Measurements from ENCODE around the gene ORM1.

The ORM1 gene

DNA sequence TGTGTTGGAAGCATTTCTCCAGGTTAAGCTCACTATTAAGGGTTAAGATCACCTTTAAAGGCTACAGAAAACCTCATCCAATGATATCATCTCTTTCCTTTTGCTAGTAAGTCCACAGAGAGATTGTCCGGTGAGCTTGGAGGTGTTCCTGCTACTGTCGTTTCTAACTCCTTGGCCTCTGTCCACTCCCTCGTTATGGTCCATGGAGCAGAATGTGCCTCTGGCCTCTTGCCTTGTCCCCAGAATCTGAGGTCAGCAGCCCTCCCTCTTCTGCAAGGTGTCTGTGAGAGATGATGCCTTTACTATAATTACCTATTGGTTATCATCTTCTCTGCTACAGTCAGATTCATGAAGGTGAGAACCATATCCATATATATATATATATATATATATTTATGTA, 21.8 kb downstream of the ORM1 start:
- no peak for DNase-seq

DNA sequence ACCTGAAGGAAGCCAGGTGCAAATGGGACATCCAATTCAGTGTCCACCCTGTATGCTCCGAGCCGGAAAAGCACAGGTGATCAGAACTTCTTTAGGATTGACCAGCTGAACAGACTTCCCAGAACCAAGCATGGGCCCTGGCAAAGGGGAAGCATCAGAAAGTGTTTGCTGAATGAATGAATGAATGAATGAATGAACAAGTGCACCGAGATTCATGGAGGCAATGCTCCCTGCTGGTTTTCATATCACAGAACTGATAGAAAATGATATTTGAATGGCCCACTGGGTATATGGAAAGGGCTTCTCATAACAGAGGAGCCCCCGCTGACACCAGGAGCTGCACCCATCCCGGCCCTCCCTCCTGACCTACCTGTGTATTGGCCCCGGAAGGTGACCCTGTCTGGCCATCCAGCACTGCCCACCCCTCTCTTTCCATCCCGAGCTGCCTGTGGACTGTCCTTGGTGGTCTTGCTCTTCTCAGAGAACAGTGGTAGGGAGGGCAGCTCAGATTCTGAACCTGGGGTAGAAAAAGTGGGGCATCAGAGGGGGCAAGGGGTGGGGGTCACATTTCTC, 22.7 kb downstream of the ORM1 start:
- DNase-seq = no peak

DNA sequence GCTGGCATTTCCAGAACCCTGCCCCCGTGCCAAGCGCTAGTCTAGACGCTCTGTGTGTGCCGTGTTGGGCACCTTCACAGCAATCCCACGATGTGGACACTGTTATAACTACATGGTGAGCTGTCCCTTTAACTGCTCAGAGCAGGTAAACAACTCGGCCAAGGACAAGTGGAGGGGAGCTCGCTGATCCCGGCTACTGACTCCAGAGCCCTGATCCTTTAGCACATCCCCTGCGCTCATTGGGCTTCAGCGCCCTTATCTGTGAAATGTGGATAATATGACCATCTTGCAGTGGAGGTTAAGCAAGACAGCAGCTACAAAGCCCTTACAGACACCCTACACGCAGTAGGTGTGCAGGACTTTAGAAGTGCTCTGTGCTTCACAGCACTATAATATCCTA, 23.2 kb downstream of the ORM1 start:
- DNase-seq = no peak

DNA sequence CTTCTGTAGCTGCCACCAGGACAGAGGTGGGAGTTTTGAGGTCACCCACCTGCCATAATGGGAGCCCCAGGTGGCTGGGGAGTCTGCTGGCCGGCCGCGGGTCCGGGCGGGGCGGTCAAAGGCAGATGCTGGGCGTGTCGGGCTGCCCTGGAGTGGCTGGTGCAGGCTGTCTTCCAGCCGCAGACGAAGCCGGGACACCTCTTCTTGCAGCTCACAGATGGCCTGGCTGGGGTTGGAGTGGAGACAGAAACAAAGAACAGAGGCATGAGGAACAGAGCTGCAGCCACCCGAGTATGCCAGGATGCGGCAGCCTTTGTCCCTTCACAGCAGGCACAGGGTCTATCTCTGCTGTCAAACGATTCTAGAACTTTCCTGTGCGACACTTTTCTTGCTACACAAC, 24.8 kb downstream of the ORM1 start:
- no peak for DNase-seq

DNA sequence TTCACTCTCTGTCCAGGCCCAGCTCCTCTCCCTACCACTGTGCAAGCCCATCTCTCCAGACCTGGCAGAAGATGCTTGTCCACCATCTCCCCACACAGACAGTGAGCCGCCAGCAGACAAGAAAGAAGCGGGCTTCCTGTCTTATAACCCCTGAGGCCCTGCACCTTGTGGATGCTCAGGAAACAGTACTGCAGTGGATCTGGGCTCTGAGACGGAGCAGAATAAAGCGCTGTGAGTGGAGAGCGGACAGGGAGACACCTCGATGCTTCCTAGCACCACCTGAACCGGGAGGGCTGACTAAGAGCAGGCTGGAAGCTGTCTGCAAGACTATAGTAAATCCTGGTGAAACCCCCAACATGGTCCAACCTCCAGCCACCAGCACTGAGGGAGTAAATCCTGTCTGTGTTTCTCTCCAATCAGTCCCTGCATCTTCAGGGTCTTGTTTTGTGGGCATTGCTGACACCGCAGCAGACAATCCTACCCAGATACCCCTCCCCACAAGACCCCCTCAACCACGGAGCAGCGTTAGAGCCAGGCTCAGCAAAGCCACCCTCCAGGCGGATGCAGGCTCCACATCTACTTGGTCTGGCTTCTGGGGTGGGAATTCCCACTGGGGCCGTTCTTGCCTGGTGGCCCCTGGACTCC, 25.5 kb downstream of the ORM1 start:
- DNase-seq = no peak

DNA sequence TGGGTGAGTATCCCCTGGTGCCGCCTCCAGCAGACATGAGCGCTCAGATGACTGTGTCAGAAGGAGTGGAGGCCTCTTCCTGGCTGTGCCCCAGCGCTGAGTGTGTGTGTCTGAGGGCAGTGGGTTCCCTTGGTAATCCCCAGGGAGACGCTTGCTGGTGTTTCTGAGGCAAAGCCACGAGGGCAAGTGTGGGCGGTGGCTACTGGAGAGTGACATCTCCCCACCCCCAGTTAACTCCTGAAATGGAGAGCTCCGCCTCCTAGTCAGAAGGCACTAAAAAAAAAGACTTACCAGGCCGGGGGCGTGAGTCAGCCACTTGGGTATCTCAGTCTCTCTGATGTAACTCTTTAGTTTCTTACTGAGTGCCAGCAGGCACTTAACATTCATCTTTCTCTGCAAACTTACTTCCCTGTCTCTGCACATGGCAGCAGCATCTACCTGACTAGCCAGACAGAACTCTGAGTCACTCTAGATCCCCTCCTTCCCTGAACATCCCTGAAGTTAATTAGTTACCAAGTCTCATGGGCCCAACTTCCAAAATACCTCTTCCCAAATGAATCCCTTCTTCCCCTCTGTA, 26.1 kb downstream of the ORM1 start:
- DNase-seq = no peak

DNA sequence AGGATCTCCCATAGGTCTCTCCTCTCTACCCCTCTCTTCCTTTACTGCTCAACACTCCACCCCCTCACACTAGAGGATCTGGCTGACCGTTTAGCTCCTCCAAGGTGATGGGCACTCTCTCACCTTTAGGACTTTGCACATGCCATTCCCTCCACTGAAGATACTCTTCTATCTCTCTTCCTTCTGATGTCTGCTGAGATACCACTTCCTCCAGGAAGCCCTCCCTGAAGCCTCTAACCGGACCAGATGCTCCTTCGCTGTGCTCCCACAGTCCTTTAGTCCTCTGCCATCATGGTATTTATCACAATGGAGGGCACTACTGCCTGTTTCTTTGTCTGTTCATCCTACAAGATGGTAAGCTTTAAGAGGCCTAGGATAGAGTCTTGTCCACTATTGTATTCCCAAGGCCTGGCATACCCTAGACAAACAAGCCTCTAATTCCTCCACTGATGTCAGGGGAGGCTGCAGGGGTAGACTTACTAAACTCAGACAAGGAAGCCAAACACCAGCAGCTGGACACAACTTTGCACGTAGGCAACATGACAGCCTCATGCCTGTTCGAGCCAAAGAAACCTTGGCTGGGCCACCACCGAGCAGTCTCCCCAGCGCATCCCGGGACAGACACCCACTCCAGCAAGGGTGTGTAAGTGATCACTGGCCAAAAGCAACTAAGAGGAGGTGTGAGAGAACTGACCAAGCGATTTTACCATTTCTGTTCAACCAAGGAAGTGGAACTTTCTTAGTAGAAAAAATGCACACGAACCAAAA, 27.0 kb downstream of the ORM1 start:
- no peak for DNase-seq

DNA sequence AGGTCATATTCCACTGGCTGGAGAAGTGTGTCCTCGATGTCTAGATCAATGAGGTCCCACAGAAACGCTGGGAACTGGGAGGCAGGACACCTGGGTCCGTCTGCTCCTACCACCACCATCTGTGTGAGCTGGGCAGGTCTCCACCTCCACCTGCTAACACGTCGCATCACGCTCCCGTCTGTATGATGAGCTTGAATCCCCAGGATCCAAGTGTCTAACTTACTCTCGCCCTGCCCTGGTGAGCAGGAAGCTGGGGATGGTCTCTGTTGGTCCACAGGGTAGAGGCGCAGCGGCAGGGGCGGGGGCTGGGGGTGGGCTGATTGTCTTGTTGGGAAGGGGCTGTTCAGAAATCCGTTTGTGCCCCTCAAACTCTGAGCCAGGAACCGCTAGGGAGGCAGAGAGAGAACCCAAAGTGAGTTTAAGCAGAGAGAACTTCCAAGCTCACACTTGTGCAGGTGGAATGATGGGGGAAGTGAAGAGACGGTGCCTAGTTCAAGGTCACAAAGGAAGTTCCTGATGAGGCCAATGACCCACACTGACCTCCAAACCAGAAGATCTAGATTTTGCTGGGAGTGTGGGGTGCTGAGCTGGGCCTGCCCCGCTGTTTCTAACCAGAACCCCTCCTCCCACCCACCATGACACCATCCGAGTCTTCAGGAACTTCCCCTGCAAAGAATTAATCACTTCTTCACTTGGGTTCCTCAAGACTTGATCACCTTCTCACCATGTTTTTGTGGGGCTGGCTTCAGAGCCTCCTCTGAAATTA, 27.9 kb downstream of the ORM1 start:
- DNase-seq = no peak

DNA sequence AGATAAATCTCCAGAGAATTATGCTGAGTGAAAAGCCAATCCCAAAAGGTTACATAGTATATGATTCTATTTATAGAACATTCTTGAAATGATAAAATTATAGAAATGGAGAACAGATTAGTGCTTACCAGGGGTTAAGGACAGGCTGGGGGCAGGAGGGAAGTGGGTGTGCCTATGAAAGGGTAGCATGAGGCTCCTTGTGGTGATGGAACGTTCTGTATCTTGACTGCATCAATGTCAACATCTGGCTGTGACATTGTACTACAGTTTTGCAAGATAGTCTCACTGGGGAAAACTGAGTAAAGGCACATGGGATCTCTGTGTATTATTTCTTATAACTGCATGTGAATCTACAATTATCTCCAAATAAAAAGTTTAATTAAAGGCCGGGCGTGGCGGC, 29.0 kb downstream of the ORM1 start:
- no peak for DNase-seq

DNA sequence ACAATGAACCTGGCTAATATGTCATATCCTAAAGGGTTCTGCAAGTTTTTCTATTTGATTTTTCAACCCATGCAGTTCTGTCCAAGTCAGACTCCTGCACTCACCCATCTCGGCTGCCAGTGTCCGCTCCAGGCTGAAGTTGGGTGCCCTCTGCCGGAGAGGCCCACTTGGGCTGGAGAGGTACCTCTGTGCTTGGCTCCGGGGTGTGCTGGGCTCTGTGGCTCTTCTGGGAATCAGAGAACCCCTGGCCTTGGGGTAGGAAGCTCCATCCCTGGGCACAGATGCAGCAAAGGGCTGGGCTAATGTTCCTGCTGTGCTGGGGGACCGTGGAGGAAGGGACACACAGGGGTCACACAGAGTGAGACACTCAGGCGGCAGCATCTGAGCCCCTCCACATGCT, 32.9 kb downstream of the ORM1 start:
- no peak for DNase-seq

DNA sequence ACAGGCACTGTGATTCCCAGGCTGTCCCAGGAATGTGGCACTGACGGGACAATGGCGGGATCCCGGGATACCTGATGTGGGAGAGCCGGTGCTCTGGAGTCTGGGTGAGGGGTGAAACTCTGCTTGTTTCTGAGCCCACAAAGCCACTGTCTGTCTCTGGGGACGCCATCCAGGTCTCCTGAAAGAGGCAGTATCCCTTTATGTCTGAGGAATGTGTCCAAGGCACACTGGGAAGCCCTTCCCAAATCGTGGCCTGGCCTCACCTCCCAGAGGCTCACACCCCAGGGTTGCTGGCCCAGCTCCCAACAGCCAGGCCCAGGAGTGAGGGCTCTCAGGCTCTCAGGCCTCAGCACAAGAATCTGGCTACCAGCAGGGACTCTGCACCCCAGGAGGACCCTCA, 33.9 kb downstream of the ORM1 start:
- DNase-seq = no peak

DNA sequence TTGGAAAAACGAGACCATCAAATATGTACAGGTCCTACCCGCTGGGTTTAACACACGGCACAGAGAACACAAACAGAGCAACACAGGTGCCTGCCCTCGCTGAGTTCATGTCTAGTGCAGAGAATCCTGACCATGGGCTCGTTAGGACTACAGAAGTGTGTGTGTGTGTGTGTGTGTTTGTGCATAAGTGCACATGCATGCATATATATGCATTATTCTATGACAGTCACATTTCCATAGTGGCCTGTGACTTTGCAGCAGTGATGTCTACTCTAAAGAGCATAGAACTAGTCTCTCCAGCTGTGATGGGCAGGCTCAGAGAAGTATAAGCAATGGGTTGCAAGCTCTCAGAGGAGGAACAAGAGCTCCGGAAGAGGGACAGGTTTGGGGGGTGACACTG, 34.5 kb downstream of the ORM1 start:
- DNase-seq = no peak

DNA sequence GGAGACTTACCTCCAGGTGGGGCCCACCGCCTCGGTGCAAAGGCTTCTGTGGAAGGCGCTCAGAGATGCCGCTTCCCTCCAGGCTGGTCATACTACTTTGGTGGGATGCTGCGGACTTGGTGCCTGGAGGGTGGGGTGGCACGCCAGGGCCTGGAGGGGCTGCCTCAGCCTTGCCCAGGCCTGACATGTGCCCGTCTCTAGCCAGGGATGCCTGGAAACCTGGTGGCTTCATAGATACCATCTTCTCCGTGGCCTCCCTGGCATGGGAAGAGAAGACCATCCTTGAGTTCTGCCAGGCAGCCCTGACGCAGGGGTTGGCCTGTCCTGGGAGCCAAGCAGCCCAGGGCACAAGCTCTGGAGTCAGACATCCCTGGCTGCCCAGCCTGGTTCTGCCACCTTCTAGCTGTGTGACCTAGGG, 35.0 kb downstream of the ORM1 start:
- no peak for DNase-seq

DNA sequence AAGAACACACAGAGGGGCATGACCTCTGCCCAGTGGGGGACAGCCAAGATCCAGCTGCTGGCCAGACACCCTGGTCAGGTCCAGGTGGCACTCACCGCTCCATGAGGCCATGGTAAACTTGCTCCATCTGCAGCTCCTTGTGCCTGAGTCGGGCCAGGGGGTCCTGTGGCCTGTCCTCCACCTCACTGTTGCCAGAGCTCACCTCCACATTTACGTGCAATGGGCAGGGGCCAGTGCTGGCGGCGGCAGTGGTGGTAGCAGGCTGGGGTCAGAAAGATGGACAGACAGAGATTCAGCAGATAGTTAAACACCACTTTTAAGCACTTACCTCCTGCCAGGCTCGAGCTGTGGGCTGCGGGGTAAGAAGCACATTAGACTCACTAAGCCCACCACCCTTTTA, 36.9 kb downstream of the ORM1 start:
- no peak for DNase-seq

DNA sequence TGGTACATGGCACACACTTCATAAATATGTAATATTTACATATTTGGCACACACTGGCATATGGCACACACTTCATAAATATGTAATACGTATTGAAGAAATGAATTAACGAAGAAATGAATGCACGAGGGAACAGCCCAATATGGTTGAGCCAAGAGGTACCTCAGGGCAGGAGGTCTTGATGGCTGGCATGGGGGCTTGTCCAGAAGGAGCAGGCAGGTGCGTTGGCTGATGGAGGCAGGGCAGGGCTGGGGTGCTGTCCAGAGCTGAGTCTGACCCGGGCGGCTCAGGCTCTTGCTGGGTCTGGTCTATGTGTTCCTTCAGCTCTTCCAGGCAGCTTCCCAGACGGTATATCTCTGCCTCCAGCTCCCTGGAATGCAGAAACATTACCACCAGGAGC, 38.6 kb downstream of the ORM1 start:
- no peak for DNase-seq

DNA sequence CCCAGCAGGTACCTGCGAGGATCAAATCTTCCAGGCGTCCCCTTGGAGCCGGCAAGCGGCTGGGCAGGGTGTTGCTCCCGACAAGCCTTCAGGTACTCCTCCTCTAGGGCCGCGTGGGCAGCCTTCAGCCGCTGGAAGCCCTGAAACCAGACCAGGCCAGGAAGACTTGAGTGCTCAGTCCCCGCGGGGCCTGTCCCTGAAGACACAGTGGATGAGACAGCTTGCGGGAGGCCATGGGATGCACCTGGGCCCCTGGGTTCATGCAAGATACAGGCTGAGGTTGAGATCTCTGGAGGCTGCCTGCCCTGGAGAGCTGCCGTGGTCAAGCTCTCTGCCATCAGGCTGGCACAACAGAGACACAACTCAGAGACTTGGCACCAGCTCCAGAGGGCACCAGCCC, 39.5 kb downstream of the ORM1 start:
- DNase-seq = no peak

DNA sequence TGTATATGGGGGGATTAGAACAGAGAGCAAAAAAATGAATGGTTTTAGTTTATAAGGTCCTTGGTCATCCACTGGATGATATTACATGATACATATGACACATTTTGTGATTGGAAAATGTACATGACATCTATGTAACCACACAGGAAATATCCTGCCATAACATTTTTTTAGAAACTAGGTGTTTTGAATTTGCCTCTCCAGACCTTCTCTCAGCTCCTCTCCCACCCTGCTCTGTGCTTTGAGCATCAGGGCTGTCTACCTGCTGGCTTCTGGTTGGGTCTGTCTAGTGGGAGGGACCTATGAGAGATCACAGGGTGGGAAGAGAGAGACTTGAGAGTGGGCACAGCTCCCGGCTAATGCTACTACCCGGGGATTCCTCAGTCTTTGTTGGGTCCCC, 40.5 kb downstream of the ORM1 start:
- DNase-seq = no peak

DNA sequence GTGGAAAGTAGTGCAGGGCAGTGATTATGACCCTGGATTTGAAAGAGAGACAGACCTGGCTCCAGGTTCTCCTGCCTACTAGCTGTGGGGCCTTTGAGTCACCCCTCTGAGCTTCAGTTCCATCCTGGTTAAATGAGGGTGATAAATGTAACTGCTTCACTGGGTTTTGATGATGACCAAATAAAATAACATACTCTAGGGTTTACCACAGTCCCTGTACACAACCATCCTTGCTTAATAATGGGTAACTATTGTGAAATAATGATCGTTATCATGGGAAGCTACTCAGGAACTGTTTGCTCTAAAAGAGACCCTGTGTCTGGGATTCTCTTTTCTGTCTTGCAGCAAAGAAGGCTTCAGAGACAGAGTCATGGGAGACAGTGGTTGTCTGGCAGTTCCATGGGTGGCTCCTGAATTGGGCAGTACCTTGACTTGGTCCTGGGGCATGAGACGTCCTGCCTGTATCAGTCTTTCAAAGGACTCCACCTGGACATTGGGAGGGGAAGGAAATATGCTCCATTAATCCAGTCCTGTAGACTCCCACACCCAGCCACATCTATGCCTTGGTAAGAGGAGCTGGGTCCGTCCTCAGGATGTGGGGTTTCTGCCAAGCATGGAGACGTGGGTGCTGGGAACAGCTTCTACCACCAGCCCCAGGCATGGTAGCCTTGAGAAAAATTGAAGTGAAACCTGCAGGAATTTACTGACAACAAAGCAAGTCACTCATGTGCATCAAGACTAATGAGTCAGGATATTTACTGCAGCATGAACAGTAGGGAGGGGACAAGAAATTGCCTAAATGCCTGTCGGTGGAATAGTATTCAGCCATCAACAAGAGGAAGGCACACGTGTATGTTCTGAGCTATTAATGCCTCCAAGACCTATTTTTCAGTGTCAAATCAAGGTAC, 41.5 kb downstream of the ORM1 start:
- no peak for DNase-seq

DNA sequence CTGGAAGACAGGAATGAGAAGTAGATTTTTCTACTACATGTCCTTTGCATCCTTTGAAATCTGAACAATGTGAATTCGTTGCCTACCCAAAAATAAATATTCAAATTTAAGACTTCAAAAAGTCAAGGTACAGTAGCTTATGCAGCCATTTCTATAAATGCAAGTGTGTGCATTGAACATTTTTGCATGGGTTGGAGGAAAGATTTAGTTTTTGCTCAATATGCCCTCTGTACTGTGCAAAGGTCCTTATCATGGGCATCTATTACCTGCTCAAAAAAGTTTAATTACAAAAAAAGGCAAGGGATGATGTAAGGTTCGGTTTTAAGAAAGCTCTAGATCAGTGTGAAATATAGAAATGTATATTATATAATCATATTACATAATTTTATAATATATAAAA, 42.3 kb downstream of the ORM1 start:
- DNase-seq = no peak

DNA sequence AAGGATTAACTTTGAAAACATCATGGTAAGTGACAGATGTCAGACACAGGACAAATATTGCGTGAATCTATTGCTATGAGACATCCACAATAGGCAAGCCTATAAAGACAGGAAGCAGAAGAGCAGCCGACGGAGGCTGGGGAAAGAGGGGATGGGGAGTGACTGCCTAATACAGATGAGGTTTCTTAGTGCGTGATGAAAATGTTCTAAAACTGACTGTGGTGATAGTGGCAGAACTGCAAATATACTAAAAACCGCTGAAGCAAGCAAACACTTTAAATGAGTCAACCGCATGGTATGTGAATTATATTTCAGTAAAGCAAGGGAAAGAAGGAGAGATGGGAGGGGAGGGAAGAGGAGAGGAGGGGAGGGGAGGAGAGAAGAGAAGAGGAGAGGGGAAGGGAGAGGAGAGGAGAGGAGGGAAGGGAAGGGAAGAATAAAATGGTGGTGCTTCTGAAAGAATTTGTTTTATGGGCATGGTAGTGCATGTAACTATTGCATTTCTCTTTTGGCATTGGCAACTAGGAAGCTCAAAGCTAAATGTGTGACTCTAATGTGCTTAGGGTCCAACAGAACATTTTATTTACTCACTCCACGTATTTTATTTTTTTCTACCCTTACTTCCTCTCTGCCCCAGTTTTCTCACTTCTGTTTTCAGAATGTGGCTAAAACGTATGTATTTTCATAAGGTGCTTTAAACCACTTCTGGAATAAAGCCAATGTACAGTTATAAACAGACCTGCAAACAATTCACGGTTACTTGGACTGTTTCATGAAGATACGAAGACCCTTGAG, 43.6 kb downstream of the ORM1 start:
- no peak for DNase-seq

DNA sequence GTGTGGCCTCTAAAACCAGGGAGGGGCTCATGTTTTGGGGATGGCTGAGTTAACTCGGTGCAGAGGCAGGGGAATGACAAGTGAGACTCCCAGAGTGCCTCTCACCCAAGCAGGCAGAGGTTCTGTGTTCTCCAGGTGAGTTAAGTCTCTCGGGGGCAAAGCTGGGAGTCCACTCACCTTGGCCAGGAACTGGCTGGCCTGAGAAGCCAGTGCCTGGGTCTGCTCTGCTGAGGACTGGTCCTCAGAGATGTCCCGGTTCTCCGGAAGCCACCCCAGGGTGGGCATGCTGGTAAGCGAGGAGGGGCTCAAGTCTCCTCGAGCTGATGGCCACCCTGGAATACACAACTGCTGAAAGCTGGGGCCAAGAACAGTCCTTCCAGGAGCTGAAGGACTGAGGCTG, 44.5 kb downstream of the ORM1 start:
- no peak for DNase-seq

All from cortex of kidney (tissue), 1 donor.